ENCODE data around the gene PAX6.

GRCh38 chr11:31784611-31785010 is 26.5 kb downstream of the PAX6 start:
- TF ChIP-seq CTCF (IDR thresholded peaks at IDR 0.05; ENCODE audit: insufficient read depth, low read length) (no peak), POLR2AphosphoS5 (IDR thresholded peaks at IDR 0.05; ENCODE audit: low read depth) (no peak), REST (IDR thresholded peaks at IDR 0.05; ENCODE audit: insufficient replicate concordance, low read depth) (no peak)

All from HL-60 (cell line).